K562 (cell line): ENCODE data around the gene MAP3K4. TPM values are rescaled to one million over a fixed set of nuclear protein-coding genes. Genes with fewer than 3 reads are reported as not detected.

ENCODE experiments used
- CXXC5 ChIP-seq: fragments of 250-450 bp; sonication (Bioruptor Pico); IDR thresholded peaks from 2 replicates; pipeline ENCODE4 v1.8.0; 2022; ENCODE audit warnings: inconsistent platforms, mild to moderate bottlenecking, moderate library complexity
- polyA plus RNA-seq, 8 experiments: library from polyadenylated mRNA; depleted of rRNA in 4 of 8; stranded (reverse) in 5 of 8; unstranded in 3 of 8; fragments of >200 nt; fragmentation: Nextera tagmentation in 2 of 8; fragmentation: Illumina TruSeq in 1 of 8; extraction: Ambion mirVana in 2 of 8; extraction: Trizol in 1 of 8; gene quantifications; 2 replicates each; pipeline versions ENCODE4 v1.2.1 to v1.2.3, GENCODE V29; 2011 to 2014; ENCODE audit warnings: inconsistent platforms in 1 of 8, missing spikeins in 1 of 8
- total RNA-seq, 7 experiments: library from RNA; depleted of rRNA in 6 of 7; stranded (reverse); fragments of >200 nt in 6 of 7; fragmentation: Illumina TruSeq in 2 of 7; extraction: Trizol in 2 of 7; gene quantifications; 2 replicates each; pipeline versions ENCODE4 v1.2.1 to v1.2.3, GENCODE V29; 2011 to 2021; ENCODE audit warnings: low replicate concordance in 1 of 7
- TF ChIP-seq, protein P1 (sequence below): fragments of 200-600 bp; sonication (generic); IDR thresholded peaks from one replicate; pipeline ENCODE4 v1.6.1; 2012; ENCODE audit warnings: mild to moderate bottlenecking, low read depth, low read length, inconsistent platforms
- TF ChIP-seq, protein P2 (sequence below): fragments of 250-450 bp; sonication (Bioruptor Pico); IDR thresholded peaks from 2 replicates; pipeline ENCODE4 v1.5.0; 2021
- TF ChIP-seq, protein P3 (sequence below), 2 experiments: fragments of 450-650 bp in 1 of 2; sonication (generic) in 1 of 2; formaldehyde crosslinking in 1 of 2; IDR thresholded peaks; 2 replicates each; pipeline versions ENCODE4 v1.7.1 to v1.9.0; 2016 to 2022; ENCODE audit warnings: inconsistent platforms in 1 of 2, mild to moderate bottlenecking in 1 of 2, missing genetic modification reagents in 1 of 2

Gene MAP3K4
- total and polyA plus RNA-seq, 9 of the 15 experiments (the other 6 are each of a cell fraction or from before 2014, with no cell fraction given): 21.0 to 77.2 (median 48.9) TPM

DNA sequence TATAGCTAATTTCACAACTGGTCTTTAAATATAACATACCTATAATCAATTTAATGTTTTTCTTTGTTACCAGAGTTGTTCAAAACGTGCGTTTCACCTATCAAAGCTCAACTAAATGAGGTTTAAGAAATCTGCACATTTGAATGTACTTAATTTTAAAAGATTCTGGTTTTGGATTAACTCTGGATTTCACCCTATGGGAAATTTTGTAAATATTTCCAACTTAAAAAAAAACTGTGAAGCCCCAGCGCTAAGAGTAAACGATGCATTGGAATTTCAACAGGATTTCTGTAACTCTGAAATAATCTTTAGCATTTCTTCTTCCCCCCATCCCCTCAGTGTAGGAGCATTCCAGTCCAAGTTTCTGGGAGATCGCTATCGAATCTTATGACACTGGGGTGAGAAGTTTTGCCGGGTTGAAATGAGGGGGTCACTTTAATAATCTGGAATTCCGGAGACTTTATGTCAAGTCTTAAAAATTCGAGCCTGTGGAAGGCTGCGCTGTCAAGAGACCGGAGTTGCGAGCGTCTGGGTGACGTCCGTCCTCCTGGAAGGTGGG lies 643 bp upstream of the MAP3K4 start (continued):
- TF ChIP-seq, protein P1, sequence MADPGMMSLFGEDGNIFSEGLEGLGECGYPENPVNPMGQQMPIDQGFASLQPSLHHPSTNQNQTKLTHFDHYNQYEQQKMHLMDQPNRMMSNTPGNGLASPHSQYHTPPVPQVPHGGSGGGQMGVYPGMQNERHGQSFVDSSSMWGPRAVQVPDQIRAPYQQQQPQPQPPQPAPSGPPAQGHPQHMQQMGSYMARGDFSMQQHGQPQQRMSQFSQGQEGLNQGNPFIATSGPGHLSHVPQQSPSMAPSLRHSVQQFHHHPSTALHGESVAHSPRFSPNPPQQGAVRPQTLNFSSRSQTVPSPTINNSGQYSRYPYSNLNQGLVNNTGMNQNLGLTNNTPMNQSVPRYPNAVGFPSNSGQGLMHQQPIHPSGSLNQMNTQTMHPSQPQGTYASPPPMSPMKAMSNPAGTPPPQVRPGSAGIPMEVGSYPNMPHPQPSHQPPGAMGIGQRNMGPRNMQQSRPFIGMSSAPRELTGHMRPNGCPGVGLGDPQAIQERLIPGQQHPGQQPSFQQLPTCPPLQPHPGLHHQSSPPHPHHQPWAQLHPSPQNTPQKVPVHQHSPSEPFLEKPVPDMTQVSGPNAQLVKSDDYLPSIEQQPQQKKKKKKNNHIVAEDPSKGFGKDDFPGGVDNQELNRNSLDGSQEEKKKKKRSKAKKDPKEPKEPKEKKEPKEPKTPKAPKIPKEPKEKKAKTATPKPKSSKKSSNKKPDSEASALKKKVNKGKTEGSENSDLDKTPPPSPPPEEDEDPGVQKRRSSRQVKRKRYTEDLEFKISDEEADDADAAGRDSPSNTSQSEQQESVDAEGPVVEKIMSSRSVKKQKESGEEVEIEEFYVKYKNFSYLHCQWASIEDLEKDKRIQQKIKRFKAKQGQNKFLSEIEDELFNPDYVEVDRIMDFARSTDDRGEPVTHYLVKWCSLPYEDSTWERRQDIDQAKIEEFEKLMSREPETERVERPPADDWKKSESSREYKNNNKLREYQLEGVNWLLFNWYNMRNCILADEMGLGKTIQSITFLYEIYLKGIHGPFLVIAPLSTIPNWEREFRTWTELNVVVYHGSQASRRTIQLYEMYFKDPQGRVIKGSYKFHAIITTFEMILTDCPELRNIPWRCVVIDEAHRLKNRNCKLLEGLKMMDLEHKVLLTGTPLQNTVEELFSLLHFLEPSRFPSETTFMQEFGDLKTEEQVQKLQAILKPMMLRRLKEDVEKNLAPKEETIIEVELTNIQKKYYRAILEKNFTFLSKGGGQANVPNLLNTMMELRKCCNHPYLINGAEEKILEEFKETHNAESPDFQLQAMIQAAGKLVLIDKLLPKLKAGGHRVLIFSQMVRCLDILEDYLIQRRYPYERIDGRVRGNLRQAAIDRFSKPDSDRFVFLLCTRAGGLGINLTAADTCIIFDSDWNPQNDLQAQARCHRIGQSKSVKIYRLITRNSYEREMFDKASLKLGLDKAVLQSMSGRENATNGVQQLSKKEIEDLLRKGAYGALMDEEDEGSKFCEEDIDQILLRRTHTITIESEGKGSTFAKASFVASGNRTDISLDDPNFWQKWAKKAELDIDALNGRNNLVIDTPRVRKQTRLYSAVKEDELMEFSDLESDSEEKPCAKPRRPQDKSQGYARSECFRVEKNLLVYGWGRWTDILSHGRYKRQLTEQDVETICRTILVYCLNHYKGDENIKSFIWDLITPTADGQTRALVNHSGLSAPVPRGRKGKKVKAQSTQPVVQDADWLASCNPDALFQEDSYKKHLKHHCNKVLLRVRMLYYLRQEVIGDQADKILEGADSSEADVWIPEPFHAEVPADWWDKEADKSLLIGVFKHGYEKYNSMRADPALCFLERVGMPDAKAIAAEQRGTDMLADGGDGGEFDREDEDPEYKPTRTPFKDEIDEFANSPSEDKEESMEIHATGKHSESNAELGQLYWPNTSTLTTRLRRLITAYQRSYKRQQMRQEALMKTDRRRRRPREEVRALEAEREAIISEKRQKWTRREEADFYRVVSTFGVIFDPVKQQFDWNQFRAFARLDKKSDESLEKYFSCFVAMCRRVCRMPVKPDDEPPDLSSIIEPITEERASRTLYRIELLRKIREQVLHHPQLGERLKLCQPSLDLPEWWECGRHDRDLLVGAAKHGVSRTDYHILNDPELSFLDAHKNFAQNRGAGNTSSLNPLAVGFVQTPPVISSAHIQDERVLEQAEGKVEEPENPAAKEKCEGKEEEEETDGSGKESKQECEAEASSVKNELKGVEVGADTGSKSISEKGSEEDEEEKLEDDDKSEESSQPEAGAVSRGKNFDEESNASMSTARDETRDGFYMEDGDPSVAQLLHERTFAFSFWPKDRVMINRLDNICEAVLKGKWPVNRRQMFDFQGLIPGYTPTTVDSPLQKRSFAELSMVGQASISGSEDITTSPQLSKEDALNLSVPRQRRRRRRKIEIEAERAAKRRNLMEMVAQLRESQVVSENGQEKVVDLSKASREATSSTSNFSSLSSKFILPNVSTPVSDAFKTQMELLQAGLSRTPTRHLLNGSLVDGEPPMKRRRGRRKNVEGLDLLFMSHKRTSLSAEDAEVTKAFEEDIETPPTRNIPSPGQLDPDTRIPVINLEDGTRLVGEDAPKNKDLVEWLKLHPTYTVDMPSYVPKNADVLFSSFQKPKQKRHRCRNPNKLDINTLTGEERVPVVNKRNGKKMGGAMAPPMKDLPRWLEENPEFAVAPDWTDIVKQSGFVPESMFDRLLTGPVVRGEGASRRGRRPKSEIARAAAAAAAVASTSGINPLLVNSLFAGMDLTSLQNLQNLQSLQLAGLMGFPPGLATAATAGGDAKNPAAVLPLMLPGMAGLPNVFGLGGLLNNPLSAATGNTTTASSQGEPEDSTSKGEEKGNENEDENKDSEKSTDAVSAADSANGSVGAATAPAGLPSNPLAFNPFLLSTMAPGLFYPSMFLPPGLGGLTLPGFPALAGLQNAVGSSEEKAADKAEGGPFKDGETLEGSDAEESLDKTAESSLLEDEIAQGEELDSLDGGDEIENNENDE: no peak
- TF ChIP-seq, protein P2, sequence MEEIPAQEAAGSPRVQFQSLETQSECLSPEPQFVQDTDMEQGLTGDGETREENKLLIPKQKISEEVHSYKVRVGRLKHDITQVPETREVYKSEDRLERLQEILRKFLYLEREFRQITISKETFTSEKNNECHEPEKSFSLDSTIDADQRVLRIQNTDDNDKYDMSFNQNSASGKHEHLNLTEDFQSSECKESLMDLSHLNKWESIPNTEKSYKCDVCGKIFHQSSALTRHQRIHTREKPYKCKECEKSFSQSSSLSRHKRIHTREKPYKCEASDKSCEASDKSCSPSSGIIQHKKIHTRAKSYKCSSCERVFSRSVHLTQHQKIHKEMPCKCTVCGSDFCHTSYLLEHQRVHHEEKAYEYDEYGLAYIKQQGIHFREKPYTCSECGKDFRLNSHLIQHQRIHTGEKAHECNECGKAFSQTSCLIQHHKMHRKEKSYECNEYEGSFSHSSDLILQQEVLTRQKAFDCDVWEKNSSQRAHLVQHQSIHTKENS (CRISPR knock-in tag): no peak
- TF ChIP-seq, protein P3, sequence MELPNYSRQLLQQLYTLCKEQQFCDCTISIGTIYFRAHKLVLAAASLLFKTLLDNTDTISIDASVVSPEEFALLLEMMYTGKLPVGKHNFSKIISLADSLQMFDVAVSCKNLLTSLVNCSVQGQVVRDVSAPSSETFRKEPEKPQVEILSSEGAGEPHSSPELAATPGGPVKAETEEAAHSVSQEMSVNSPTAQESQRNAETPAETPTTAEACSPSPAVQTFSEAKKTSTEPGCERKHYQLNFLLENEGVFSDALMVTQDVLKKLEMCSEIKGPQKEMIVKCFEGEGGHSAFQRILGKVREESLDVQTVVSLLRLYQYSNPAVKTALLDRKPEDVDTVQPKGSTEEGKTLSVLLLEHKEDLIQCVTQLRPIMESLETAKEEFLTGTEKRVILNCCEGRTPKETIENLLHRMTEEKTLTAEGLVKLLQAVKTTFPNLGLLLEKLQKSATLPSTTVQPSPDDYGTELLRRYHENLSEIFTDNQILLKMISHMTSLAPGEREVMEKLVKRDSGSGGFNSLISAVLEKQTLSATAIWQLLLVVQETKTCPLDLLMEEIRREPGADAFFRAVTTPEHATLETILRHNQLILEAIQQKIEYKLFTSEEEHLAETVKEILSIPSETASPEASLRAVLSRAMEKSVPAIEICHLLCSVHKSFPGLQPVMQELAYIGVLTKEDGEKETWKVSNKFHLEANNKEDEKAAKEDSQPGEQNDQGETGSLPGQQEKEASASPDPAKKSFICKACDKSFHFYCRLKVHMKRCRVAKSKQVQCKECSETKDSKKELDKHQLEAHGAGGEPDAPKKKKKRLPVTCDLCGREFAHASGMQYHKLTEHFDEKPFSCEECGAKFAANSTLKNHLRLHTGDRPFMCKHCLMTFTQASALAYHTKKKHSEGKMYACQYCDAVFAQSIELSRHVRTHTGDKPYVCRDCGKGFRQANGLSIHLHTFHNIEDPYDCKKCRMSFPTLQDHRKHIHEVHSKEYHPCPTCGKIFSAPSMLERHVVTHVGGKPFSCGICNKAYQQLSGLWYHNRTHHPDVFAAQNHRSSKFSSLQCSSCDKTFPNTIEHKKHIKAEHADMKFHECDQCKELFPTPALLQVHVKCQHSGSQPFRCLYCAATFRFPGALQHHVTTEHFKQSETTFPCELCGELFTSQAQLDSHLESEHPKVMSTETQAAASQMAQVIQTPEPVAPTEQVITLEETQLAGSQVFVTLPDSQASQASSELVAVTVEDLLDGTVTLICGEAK (IDR thresholded peaks at IDR 0.05): peak; percentile 69
- TF ChIP-seq, protein P3 (CRISPR knock-in tag; IDR thresholded peaks at IDR 0.05): no peak
- no peak for TF ChIP-seq CXXC5 (CRISPR knock-in tag)
